ENCODE results near the gene MRPL40. TPM values are rescaled to one million over a fixed set of nuclear protein-coding genes. Genes with fewer than 3 reads are reported as not detected.

MRPL40 gene
- total RNA-seq, 1 donor from 2014 or later: 30.4 TPM

GRCh38 chr22:19396934-19397733 lies 35.2 kb upstream of the MRPL40 start:
- H3K9me3 Mint-ChIP-seq: no peaks in the 10 kb centered on the region
- DNase-seq (ENCODE audit: low read depth, low spot score): no peak
- peaks cover 11% of the 10 kb centered on the region for H3K36me3 Mint-ChIP-seq (ENCODE audit: low read depth)
- no peak overlapping the region for H3K27ac Mint-ChIP-seq (ENCODE audit: unreplicated experiment)
- no peak overlapping the region for H3K4me3 Mint-ChIP-seq
- no peaks in the 10 kb centered on the region for H3K27me3 Mint-ChIP-seq (ENCODE audit: low read depth)
- TF ChIP-seq, protein P1, sequence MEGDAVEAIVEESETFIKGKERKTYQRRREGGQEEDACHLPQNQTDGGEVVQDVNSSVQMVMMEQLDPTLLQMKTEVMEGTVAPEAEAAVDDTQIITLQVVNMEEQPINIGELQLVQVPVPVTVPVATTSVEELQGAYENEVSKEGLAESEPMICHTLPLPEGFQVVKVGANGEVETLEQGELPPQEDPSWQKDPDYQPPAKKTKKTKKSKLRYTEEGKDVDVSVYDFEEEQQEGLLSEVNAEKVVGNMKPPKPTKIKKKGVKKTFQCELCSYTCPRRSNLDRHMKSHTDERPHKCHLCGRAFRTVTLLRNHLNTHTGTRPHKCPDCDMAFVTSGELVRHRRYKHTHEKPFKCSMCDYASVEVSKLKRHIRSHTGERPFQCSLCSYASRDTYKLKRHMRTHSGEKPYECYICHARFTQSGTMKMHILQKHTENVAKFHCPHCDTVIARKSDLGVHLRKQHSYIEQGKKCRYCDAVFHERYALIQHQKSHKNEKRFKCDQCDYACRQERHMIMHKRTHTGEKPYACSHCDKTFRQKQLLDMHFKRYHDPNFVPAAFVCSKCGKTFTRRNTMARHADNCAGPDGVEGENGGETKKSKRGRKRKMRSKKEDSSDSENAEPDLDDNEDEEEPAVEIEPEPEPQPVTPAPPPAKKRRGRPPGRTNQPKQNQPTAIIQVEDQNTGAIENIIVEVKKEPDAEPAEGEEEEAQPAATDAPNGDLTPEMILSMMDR (conservative IDR thresholded peaks at IDR 0.05): no peak
- no peaks in the 10 kb centered on the region for H3K4me1 Mint-ChIP-seq

DNA sequence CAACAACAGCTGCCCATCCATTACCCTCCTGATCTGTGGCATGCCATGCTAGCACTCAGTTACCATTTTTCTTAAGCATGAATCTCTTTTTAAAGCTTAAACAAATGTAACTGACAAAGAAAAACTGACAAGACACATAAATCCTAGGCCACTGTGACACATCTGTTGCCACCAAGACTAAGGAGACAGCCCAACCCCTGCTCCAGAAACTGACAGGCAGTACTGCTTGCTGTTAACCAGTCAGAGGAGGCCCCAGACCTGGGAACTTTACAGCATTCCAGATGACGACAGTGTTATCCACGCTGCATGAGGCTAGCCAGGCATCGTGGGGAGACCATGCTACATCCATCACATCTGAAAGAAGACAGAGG lies 34.6 kb upstream of the MRPL40 start:
- H3K4me3 Mint-ChIP-seq: no peak overlapping the region
- no peaks in the 10 kb centered on the region for H3K27me3 Mint-ChIP-seq (ENCODE audit: low read depth)
- H3K9me3 Mint-ChIP-seq: no peaks in the 10 kb centered on the region
- DNase-seq (ENCODE audit: low read depth, low spot score): no peak
- TF ChIP-seq, protein P1 (conservative IDR thresholded peaks at IDR 0.05): no peak
- peaks cover 11% of the 10 kb centered on the region for H3K36me3 Mint-ChIP-seq (ENCODE audit: low read depth)
- H3K27ac Mint-ChIP-seq (ENCODE audit: unreplicated experiment): no peak overlapping the region
- no peaks in the 10 kb centered on the region for H3K4me1 Mint-ChIP-seq

- no peak for DNase-seq (ENCODE audit: low read depth, low spot score)
- no peaks in the 10 kb centered on the region for H3K4me1 Mint-ChIP-seq
- no peak overlapping the region for H3K4me3 Mint-ChIP-seq
- H3K27me3 Mint-ChIP-seq (ENCODE audit: low read depth): no peaks in the 10 kb centered on the region
- H3K9me3 Mint-ChIP-seq: no peaks in the 10 kb centered on the region
- peaks cover 11% of the 10 kb centered on the region for H3K36me3 Mint-ChIP-seq (ENCODE audit: low read depth)
- TF ChIP-seq, protein P1 (conservative IDR thresholded peaks at IDR 0.05): no peak
- no peak overlapping the region for H3K27ac Mint-ChIP-seq (ENCODE audit: unreplicated experiment)
Measured at GRCh38 chr22:19398206-19398605, 34.1 kb upstream of the MRPL40 start.

DNA sequence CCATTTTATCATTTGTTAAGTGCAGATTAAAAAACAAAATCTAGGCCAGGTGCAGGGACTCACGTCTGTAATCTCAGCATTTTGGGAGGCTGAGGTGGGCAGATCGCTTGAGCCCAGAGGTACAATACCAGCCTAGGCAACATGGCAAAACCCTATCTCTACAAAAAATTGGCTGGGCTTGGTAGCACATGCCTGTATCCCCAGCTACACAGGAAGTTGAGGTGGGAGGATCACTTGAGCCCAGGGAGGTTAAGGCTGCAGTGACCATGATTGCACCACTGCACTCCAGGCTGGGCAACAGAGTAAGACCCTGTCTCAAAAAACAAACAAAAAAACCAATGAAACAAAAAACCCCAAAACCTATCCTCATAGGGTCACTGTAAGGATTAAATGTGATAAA lies 33.7 kb upstream of the MRPL40 start:
- Mint-ChIP-seq H3K36me3 (ENCODE audit: low read depth) (peaks cover 11% of the 10 kb centered on the region), H3K27me3 (ENCODE audit: low read depth) (no peaks in the 10 kb centered on the region), H3K4me3 (no peak overlapping the region), H3K27ac (ENCODE audit: unreplicated experiment) (no peak overlapping the region), H3K4me1 (no peaks in the 10 kb centered on the region), H3K9me3 (no peaks in the 10 kb centered on the region)
- TF ChIP-seq, protein P1 (conservative IDR thresholded peaks at IDR 0.05): no peak
- DNase-seq (ENCODE audit: low read depth, low spot score): no peak

GRCh38 chr22:19400881-19401280 lies 31.5 kb upstream of the MRPL40 start:
- TF ChIP-seq, protein P1 (conservative IDR thresholded peaks at IDR 0.05): no peak
- no peak overlapping the region for H3K27ac Mint-ChIP-seq (ENCODE audit: unreplicated experiment)
- no peaks in the 10 kb centered on the region for H3K27me3 Mint-ChIP-seq (ENCODE audit: low read depth)
- no peak for DNase-seq (ENCODE audit: low read depth, low spot score)
- H3K36me3 Mint-ChIP-seq (ENCODE audit: low read depth): peaks cover 12% of the 10 kb centered on the region
- no peaks in the 10 kb centered on the region for H3K4me1 Mint-ChIP-seq
- no peak overlapping the region for H3K4me3 Mint-ChIP-seq
- H3K9me3 Mint-ChIP-seq: no peaks in the 10 kb centered on the region

All from neural crest cell (in vitro differentiated cells).